Measurements from ENCODE around the gene HNRNPDL. TPM values are rescaled to one million over a fixed set of nuclear protein-coding genes. Genes with fewer than 3 reads are reported as not detected.
"Not testable (repeated sequence)": the region's sequence is repeated elsewhere in the genome, so short reads cannot be mapped to it uniquely, and the experiment has no call there.

Gene HNRNPDL
- total RNA-seq (100 to 1,000 TPM; 322 to 344 TPM), polyA plus RNA-seq (100 to 1,000 TPM; 218 to 279 TPM)

GRCh38 chr4:82430193-82430963 is at the start of gene HNRNPDL, which contains the start of gene ENOPH1:
Gene HNRNPDL, minus strand, starts transcription at chr4:82430462. Its CDS starts 772 bp downstream, at chr4:82429690.
Gene ENOPH1, plus strand, starts transcription at chr4:82430590. Its CDS starts 240 bp downstream, at chr4:82430830.
- Histone ChIP-seq H3K9me3 (ENCODE audit: control insufficient read depth in 1 of 2, low read length in 2 of 2) (no peaks in the 10 kb centered on the region), H3K4me1 (ENCODE audit: insufficient read depth, low read length) (peaks cover 68% of the 10 kb centered on the region), H3K27ac (ENCODE audit: low read depth, low read length) (peak within 1 kb of the TSS; percentile 99), H3K4me3 (ENCODE audit: low read length in 2 of 2) (peak within 1 kb of the TSS; percentile 66 to 72), H3K27me3 (ENCODE audit: insufficient read depth, low read length) (no peaks in the 10 kb centered on the region), H3K36me3 (ENCODE audit: insufficient read depth, low read length) (peaks cover 17% of the 10 kb centered on the region)
- ChIA-PET CTCF (ENCODE audit: partially characterized antibody) (interaction anchor here (0.7 to 3.9 kb wide), 11 partner anchors 10 to 581 kb away, joined by 3 to 27 read pairs (median 11); partner anchors contain the start of gene HNRNPD), POLR2A (ENCODE audit: partially characterized antibody) (interaction anchor here (0.8 to 4.3 kb wide), 22 partner anchors 10 to 1033 kb away, joined by 3 to 122 read pairs (median 10); partner anchors contain the start of genes COPS4, HELQ, HNRNPD and LIN54)
- no peaks in the 10 kb centered on the region for H3K27me3 Mint-ChIP-seq
- H3K27ac Mint-ChIP-seq: peak within 1 kb of the TSS; percentile 97 to 100 (median 100)
- DNase-seq: peak; percentile 94 to 98 (median 95)
- peak within 1 kb of the TSS; percentile 98 to 100 (median 100) for H3K4me3 Mint-ChIP-seq
- intact Hi-C loops (cut with micrococcal nuclease): loop anchor here (1.0 to 5.0 kb wide), 5 partner anchors 32 to 1025 kb away; partner anchors contain the start of genes HELQ and SEC31A
- H3K36me3 Mint-ChIP-seq: peaks cover 38 to 63% of the 10 kb centered on the region in 2 donors
- H3K9me3 Mint-ChIP-seq: peaks cover 0 to 8% (median 0%) of the 10 kb centered on the region in 8 donors
- H3K4me1 Mint-ChIP-seq: peaks cover 42 to 74% (median 58%) of the 10 kb centered on the region in 4 donors

DNA sequence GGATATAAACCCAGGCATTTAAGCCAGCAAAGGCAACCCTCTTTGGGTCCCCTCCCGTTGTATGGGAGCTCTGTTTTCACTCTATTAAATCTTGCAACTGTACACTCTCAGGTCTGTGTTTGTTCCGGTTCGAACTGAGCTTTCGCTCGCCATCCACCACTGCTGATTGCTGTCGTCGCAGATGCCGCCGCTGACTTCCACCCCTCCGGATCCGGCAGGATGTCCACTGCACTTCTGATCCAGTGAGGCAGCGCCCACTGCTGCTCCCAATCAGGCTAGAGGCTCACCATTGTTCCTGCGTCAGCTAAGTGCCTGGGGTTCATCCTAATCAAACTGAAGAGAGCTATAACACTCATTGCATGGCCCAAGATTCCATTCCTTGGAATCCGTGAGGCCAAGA is 49.3 kb upstream of the HNRNPDL start:
- intact Hi-C loops (cut with micrococcal nuclease): no loop called here
- ChIA-PET POLR2A (ENCODE audit: partially characterized antibody) (no interaction called here), CTCF (ENCODE audit: partially characterized antibody) (interaction anchor here (1.7 kb wide), 1 partner anchor 17 kb away, joined by 4 read pairs; no protein-coding TSS in a partner anchor)
- no peak overlapping the region for H3K4me3 ChIP-seq (ENCODE audit: low read length in 2 of 2)
- Mint-ChIP-seq H3K9me3 (no peaks in the 10 kb centered on the region), H3K36me3 (peaks cover 20 to 29% of the 10 kb centered on the region in 2 donors), H3K4me1 (no peaks in the 10 kb centered on the region), H3K4me3 (no peak overlapping the region), H3K27ac (no peak overlapping the region), H3K27me3 (no peaks in the 10 kb centered on the region)
- no peaks in the 10 kb centered on the region for H3K36me3 ChIP-seq (ENCODE audit: insufficient read depth, low read length)
- no peak for DNase-seq
- H3K9me3 ChIP-seq (ENCODE audit: control insufficient read depth in 1 of 2, low read length in 2 of 2): no peaks in the 10 kb centered on the region
- H3K27ac ChIP-seq (ENCODE audit: low read depth, low read length): no peak overlapping the region
- H3K27me3 ChIP-seq (ENCODE audit: insufficient read depth, low read length): no peaks in the 10 kb centered on the region
- H3K4me1 ChIP-seq (ENCODE audit: insufficient read depth, low read length): no peaks in the 10 kb centered on the region

- H3K27ac ChIP-seq (ENCODE audit: low read depth, low read length); H3K4me3 ChIP-seq (ENCODE audit: low read length in 2 of 2); CTCF ChIA-PET (ENCODE audit: partially characterized antibody); H3K36me3 ChIP-seq (ENCODE audit: insufficient read depth, low read length); H3K4me3 Mint-ChIP-seq; POLR2A ChIA-PET (ENCODE audit: partially characterized antibody); H3K9me3 Mint-ChIP-seq; H3K9me3 ChIP-seq (ENCODE audit: control insufficient read depth in 1 of 2, low read length in 2 of 2); H3K27ac Mint-ChIP-seq; H3K27me3 Mint-ChIP-seq; intact Hi-C loops (cut with micrococcal nuclease); H3K4me1 Mint-ChIP-seq; H3K27me3 ChIP-seq (ENCODE audit: insufficient read depth, low read length); DNase-seq; H3K4me1 ChIP-seq (ENCODE audit: insufficient read depth, low read length): not testable (repeated sequence)
- peaks cover 13 to 22% of the 10 kb centered on the region in 2 donors for H3K36me3 Mint-ChIP-seq
These were observed 47.2 kb upstream of the HNRNPDL start for GRCh38 chr4:82477469-82477868.

GRCh38 chr4:82475931-82476330 is 45.7 kb upstream of the HNRNPDL start:
- H3K4me1 ChIP-seq (ENCODE audit: insufficient read depth, low read length); H3K27ac Mint-ChIP-seq; DNase-seq; H3K27me3 ChIP-seq (ENCODE audit: insufficient read depth, low read length); H3K4me1 Mint-ChIP-seq; CTCF ChIA-PET (ENCODE audit: partially characterized antibody); H3K27me3 Mint-ChIP-seq; H3K27ac ChIP-seq (ENCODE audit: low read depth, low read length); H3K9me3 ChIP-seq (ENCODE audit: control insufficient read depth in 1 of 2, low read length in 2 of 2); H3K4me3 Mint-ChIP-seq; H3K36me3 ChIP-seq (ENCODE audit: insufficient read depth, low read length); POLR2A ChIA-PET (ENCODE audit: partially characterized antibody); H3K9me3 Mint-ChIP-seq; intact Hi-C loops (cut with micrococcal nuclease); H3K4me3 ChIP-seq (ENCODE audit: low read length in 2 of 2); H3K36me3 Mint-ChIP-seq: not testable (repeated sequence)

GRCh38 chr4:82473621-82474164 is 43.4 kb upstream of the HNRNPDL start:
- CTCF ChIA-PET (ENCODE audit: partially characterized antibody): no interaction called here
- intact Hi-C loops (cut with micrococcal nuclease): no loop called here
- H3K9me3 ChIP-seq (ENCODE audit: control insufficient read depth in 1 of 2, low read length in 2 of 2): no peaks in the 10 kb centered on the region
- Mint-ChIP-seq H3K9me3 (no peaks in the 10 kb centered on the region), H3K27ac (no peak overlapping the region), H3K36me3 (peaks cover 0 to 2% of the 10 kb centered on the region in 2 donors), H3K4me1 (no peaks in the 10 kb centered on the region), H3K27me3 (no peaks in the 10 kb centered on the region), H3K4me3 (no peak overlapping the region)
- H3K4me3 ChIP-seq (ENCODE audit: low read length in 2 of 2): no peak overlapping the region
- no peaks in the 10 kb centered on the region for H3K4me1 ChIP-seq (ENCODE audit: insufficient read depth, low read length)
- no peaks in the 10 kb centered on the region for H3K36me3 ChIP-seq (ENCODE audit: insufficient read depth, low read length)
- no peaks in the 10 kb centered on the region for H3K27me3 ChIP-seq (ENCODE audit: insufficient read depth, low read length)
- H3K27ac ChIP-seq (ENCODE audit: low read depth, low read length): no peak overlapping the region
- DNase-seq: no peak
- POLR2A ChIA-PET (ENCODE audit: partially characterized antibody): no interaction called here

DNA sequence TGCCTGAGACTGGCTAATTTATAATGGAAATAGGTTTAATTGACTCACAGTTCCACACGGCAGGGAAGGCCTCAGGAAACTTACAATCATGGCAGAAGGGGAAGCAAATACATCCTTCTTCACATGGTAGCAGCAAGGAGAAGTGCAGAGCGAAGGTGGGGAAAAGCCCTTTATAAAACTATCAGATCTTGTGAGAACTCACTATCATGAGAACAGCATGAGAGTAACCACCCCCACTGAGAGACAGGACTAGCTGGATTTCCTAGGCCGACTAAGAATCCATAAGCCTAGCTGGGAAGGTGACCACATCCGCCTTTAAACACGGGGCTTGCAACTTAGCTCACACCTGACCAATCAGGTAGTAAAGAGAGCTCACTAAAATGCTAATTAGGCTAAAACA is 42.8 kb upstream of the HNRNPDL start:
- H3K4me3 Mint-ChIP-seq; POLR2A ChIA-PET (ENCODE audit: partially characterized antibody): not testable (repeated sequence)

DNA sequence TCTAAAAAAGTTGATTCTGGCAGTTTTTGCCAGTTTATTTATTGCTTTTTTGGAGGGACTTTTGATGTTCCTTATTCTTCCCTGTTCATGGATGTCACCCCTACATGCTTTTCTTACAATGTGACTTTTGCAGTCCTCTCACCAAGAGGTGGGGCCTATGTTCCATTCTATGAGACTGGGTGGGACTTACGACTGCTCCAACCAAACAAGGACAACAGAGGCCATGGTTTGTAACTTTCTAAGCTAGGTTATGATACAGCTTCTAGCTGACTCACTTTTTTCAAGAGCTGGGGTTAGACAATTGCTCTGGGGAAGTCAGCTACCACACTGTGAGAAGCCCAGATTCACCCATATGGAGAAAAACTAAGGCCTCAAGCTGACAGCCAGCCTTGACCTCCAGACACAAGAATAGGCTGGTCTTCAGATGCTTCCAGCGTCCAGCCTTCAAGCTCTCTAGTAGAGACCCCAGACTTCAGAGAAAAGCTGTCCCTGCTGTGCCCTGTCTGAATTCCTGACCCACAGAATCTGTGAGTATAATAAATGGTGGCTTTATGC is 39.6 kb upstream of the HNRNPDL start:
- Mint-ChIP-seq H3K27ac (no peak overlapping the region), H3K36me3 (peaks cover 2 to 11% of the 10 kb centered on the region in 2 donors), H3K9me3 (peaks cover 0 to 2% (median 0%) of the 10 kb centered on the region in 8 donors), H3K4me3 (no peak overlapping the region), H3K4me1 (peaks cover 0 to 3% (median 0%) of the 10 kb centered on the region in 4 donors), H3K27me3 (no peaks in the 10 kb centered on the region)
- Histone ChIP-seq H3K9me3 (ENCODE audit: control insufficient read depth in 1 of 2, low read length in 2 of 2) (no peaks in the 10 kb centered on the region), H3K27me3 (ENCODE audit: insufficient read depth, low read length) (no peaks in the 10 kb centered on the region), H3K4me3 (ENCODE audit: low read length in 2 of 2) (no peak overlapping the region), H3K4me1 (ENCODE audit: insufficient read depth, low read length) (no peaks in the 10 kb centered on the region), H3K27ac (ENCODE audit: low read depth, low read length) (no peak overlapping the region), H3K36me3 (ENCODE audit: insufficient read depth, low read length) (no peaks in the 10 kb centered on the region)
- ChIA-PET CTCF (ENCODE audit: partially characterized antibody) (interaction anchor here (1.3 kb wide), 2 partner anchors 10 to 41 kb away, joined by 3 to 4 read pairs; no protein-coding TSS in a partner anchor), POLR2A (ENCODE audit: partially characterized antibody) (no interaction called here)
- DNase-seq: no peak
- intact Hi-C loops (cut with micrococcal nuclease): loop anchor here (10.0 kb wide), 1 partner anchor 605 kb away; no protein-coding TSS in a partner anchor

More for the DNA sequence above, 42.8 kb upstream of the HNRNPDL start:
- H3K9me3 ChIP-seq (ENCODE audit: control insufficient read depth in 1 of 2, low read length in 2 of 2); H3K27ac ChIP-seq (ENCODE audit: low read depth, low read length); DNase-seq; H3K36me3 ChIP-seq (ENCODE audit: insufficient read depth, low read length); H3K27ac Mint-ChIP-seq; H3K36me3 Mint-ChIP-seq; H3K4me1 ChIP-seq (ENCODE audit: insufficient read depth, low read length); H3K27me3 Mint-ChIP-seq; H3K9me3 Mint-ChIP-seq; intact Hi-C loops (cut with micrococcal nuclease); H3K4me3 ChIP-seq (ENCODE audit: low read length in 2 of 2); H3K27me3 ChIP-seq (ENCODE audit: insufficient read depth, low read length); CTCF ChIA-PET (ENCODE audit: partially characterized antibody); H3K4me1 Mint-ChIP-seq: not testable (repeated sequence)

All from CD4-positive, alpha-beta memory T cell (primary cell).